Transverse colon (tissue), 4 donors: ENCODE data around the gene PSMC2.
"Not testable (repeated sequence)": the region's sequence is repeated elsewhere in the genome, so short reads cannot be mapped to it uniquely, and the experiment has no call there.

ENCODE experiments used
- EP300 ChIP-seq: sonication (generic); formaldehyde crosslinking; IDR thresholded peaks from one replicate; pipeline ENCODE4 v1.6.1; 2017; ENCODE audit warnings: antibody characterized with exemption, low read depth
- POLR2A ChIP-seq: fragments of 450-650 bp; IDR thresholded peaks from one replicate; pipeline ENCODE4 v1.6.1; 2016; ENCODE audit warnings: antibody characterized with exemption, mild to moderate bottlenecking, moderate library complexity
- POLR2AphosphoS5 ChIP-seq, 3 donors: sonication (generic); formaldehyde crosslinking; IDR thresholded peaks; one replicate each; pipeline ENCODE4 v1.6.1; 2016; ENCODE audit warnings: antibody characterized with exemption in 3 of 3
- TF ChIP-seq, protein P1 (sequence below), 5 experiments: fragments of 200-600 bp in 3 of 5; fragments of 450-650 bp in 2 of 5; sonication (generic) in 3 of 5; IDR thresholded peaks; 1 replicate in 2 of 5; 2 replicates in 3 of 5; pipeline ENCODE4 v1.5.1; 2016 to 2017; ENCODE audit warnings: antibody characterized with exemption in 5 of 5, inconsistent platforms in 3 of 5, mild to moderate bottlenecking in 2 of 5, moderate library complexity in 1 of 5

GRCh38 chr7:103399687-103400086 is 52.2 kb downstream of the PSMC2 start:
- TF ChIP-seq POLR2A; EP300; POLR2AphosphoS5 (IDR thresholded peaks at IDR 0.05): not testable (repeated sequence)
- TF ChIP-seq, protein P1, sequence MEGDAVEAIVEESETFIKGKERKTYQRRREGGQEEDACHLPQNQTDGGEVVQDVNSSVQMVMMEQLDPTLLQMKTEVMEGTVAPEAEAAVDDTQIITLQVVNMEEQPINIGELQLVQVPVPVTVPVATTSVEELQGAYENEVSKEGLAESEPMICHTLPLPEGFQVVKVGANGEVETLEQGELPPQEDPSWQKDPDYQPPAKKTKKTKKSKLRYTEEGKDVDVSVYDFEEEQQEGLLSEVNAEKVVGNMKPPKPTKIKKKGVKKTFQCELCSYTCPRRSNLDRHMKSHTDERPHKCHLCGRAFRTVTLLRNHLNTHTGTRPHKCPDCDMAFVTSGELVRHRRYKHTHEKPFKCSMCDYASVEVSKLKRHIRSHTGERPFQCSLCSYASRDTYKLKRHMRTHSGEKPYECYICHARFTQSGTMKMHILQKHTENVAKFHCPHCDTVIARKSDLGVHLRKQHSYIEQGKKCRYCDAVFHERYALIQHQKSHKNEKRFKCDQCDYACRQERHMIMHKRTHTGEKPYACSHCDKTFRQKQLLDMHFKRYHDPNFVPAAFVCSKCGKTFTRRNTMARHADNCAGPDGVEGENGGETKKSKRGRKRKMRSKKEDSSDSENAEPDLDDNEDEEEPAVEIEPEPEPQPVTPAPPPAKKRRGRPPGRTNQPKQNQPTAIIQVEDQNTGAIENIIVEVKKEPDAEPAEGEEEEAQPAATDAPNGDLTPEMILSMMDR (IDR thresholded peaks at IDR 0.05) = not testable (repeated sequence)
